Osteoblast (primary cell): ENCODE results near the gene TCEA3. TPM values are rescaled to one million over a fixed set of nuclear protein-coding genes. Genes with fewer than 3 reads are reported as not detected.

Source experiments
- DNase-seq: peaks from one replicate; pipeline ENCODE4 v3.0.0; 2011; ENCODE audit warnings: low spot score, mixed read lengths; ENCODE audit not compliant: insufficient read length; ENCODE audit errors: missing footprints
- H2AFZ ChIP-seq: 2 replicates; pipeline ENCODE4 v1.6.0; 2011; ENCODE audit warnings: mild to moderate bottlenecking, low read length
- H3K27ac ChIP-seq: 2 replicates; pipeline ENCODE4 v1.5.1; 2011; ENCODE audit warnings: mild to moderate bottlenecking, low read depth, low read length, moderate library complexity
- H3K27me3 ChIP-seq: 2 replicates; pipeline ENCODE4 v1.6.0; 2012; ENCODE audit warnings: mild to moderate bottlenecking, control low read depth, inconsistent platforms, low read length, moderate library complexity; ENCODE audit not compliant: insufficient read depth
- H3K36me3 ChIP-seq: 2 replicates; pipeline ENCODE4 v1.5.1; 2011; ENCODE audit warnings: mild to moderate bottlenecking, low read length, control low read depth, moderate library complexity; ENCODE audit not compliant: insufficient read depth
- H3K4me1 ChIP-seq: 2 replicates; pipeline ENCODE4 v1.5.1; 2011; ENCODE audit warnings: mild to moderate bottlenecking, low read length, control low read depth, moderate library complexity; ENCODE audit not compliant: insufficient read depth
- H3K4me2 ChIP-seq: 2 replicates; pipeline ENCODE4 v1.6.0; 2011; ENCODE audit warnings: mild to moderate bottlenecking, low read length; ENCODE audit not compliant: insufficient read depth
- H3K4me3 ChIP-seq: fragments of 200-600 bp; sonication (generic); 3 replicates; pipeline ENCODE4 v1.5.1; 2012; ENCODE audit warnings: mild to moderate bottlenecking, low read length, inconsistent platforms; ENCODE audit not compliant: insufficient read depth
- H3K79me2 ChIP-seq: 2 replicates; pipeline ENCODE4 v1.6.0; 2012; ENCODE audit warnings: mild to moderate bottlenecking, low read length, control low read depth, inconsistent platforms; ENCODE audit not compliant: insufficient read depth
- H3K9me3 ChIP-seq: 2 replicates; pipeline ENCODE4 v1.5.1; 2011; ENCODE audit warnings: low read depth, low read length, control low read depth
- H4K20me1 ChIP-seq: 2 replicates; pipeline ENCODE4 v1.6.0; 2012; ENCODE audit warnings: mild to moderate bottlenecking, low read length, control low read depth; ENCODE audit not compliant: insufficient read depth
- CTCF ChIP-seq: IDR thresholded peaks from 2 replicates; pipeline ENCODE4 v1.5.1; 2011; ENCODE audit warnings: mild to moderate bottlenecking, low read depth, low read length, moderate library complexity; ENCODE audit errors: extremely low read depth
- total RNA-seq: library from RNA; depleted of rRNA; stranded (reverse); fragments of >200 nt; gene quantifications from 2 replicates; pipeline ENCODE4 v1.2.3, GENCODE V29; 2012

TCEA3 gene
- total RNA-seq, 1 donor: 31.5 TPM

GRCh38 chr1:23463286-23463685, 38.7 kb upstream of the TCEA3 start:
- H3K9me3 ChIP-seq: no peaks in the 10 kb centered on the region
- DNase-seq: no peak

GRCh38 chr1:23462766-23463165, 38.2 kb upstream of the TCEA3 start:
- no peak for TF ChIP-seq CTCF
- Histone ChIP-seq H4K20me1 (peaks cover 9% of the 10 kb centered on the region), H3K79me2 (peaks cover 5% of the 10 kb centered on the region), H2AFZ (no peak overlapping the region), H3K4me2 (no peak overlapping the region), H3K4me1 (peaks cover 4% of the 10 kb centered on the region), H3K27me3 (no peaks in the 10 kb centered on the region), H3K9me3 (no peaks in the 10 kb centered on the region), H3K27ac (no peak overlapping the region), H3K36me3 (no peaks in the 10 kb centered on the region), H3K4me3 (no peak overlapping the region)
- no peak for DNase-seq

More at GRCh38 chr1:23463286-23463685, 38.7 kb upstream of the TCEA3 start:
- TF ChIP-seq CTCF: no peak
- Histone ChIP-seq H2AFZ (no peak overlapping the region), H3K27ac (no peak overlapping the region), H4K20me1 (peaks cover 9% of the 10 kb centered on the region), H3K36me3 (no peaks in the 10 kb centered on the region), H3K27me3 (no peaks in the 10 kb centered on the region), H3K4me2 (no peak overlapping the region), H3K4me1 (peaks cover 4% of the 10 kb centered on the region), H3K79me2 (peaks cover 7% of the 10 kb centered on the region), H3K4me3 (no peak overlapping the region)

GRCh38 chr1:23461050-23461449, 36.5 kb upstream of the TCEA3 start:
- DNase-seq: no peak
- H3K9me3 ChIP-seq: no peaks in the 10 kb centered on the region
- H2AFZ ChIP-seq: no peak overlapping the region
- TF ChIP-seq CTCF: no peak
- no peaks in the 10 kb centered on the region for H3K36me3 ChIP-seq
- H3K27ac ChIP-seq: no peak overlapping the region
- no peak overlapping the region for H3K4me2 ChIP-seq
- H3K4me1 ChIP-seq: peaks cover 13% of the 10 kb centered on the region
- H4K20me1 ChIP-seq: peaks cover 18% of the 10 kb centered on the region
- peaks cover 5% of the 10 kb centered on the region for H3K79me2 ChIP-seq
- no peak overlapping the region for H3K4me3 ChIP-seq
- no peaks in the 10 kb centered on the region for H3K27me3 ChIP-seq

GRCh38 chr1:23460519-23460918, 36.0 kb upstream of the TCEA3 start:
- Histone ChIP-seq H3K27ac (no peak overlapping the region), H3K79me2 (no peaks in the 10 kb centered on the region), H3K4me2 (no peak overlapping the region), H3K27me3 (no peaks in the 10 kb centered on the region), H2AFZ (no peak overlapping the region), H3K36me3 (no peaks in the 10 kb centered on the region), H3K4me1 (peaks cover 16% of the 10 kb centered on the region), H3K4me3 (no peak overlapping the region), H3K9me3 (no peaks in the 10 kb centered on the region), H4K20me1 (peaks cover 22% of the 10 kb centered on the region)
- TF ChIP-seq CTCF: no peak
- no peak for DNase-seq
